Left lobe of liver (tissue), 2 donors: ENCODE measurements around the gene SLC5A6. TPM values are rescaled to one million over a fixed set of nuclear protein-coding genes. Genes with fewer than 3 reads are reported as not detected.

ENCODE experiments used
- ATAC-seq: fragments of 200-7000 bp; cut with Tn5 transposase; one replicate; pipeline ENCODE4 v1.9.1; 2020; ENCODE audit warnings: mild to moderate bottlenecking, moderate library complexity
- DNase-seq: peaks from one replicate; pipeline ENCODE4 v3.0.0-alpha.2; 2020; ENCODE audit warnings: low spot score
- total RNA-seq: library from RNA; stranded (reverse); gene quantifications from one replicate; pipeline ENCODE4 v1.2.1, GENCODE V29; 2021
- donor health status: DM: no; HTN: no; CAD: no; lungs with moderate emphysema.
- donor health status: DM: no; HTN: yes; CAD: no.

Gene SLC5A6
- total RNA-seq, result 72.6 TPM

GRCh38 chr2:27211943-27212625, at the start of gene SLC5A6, which contains the start of gene ATRAID:
Gene SLC5A6, minus strand, starts transcription at chr2:27212268. Its CDS starts 4,618 bp downstream, at chr2:27207650.
Gene ATRAID, plus strand, starts transcription at chr2:27212041. Its CDS starts 328 bp downstream, at chr2:27212369.
- peak; percentile 92 for DNase-seq
- ATAC-seq, result peak; percentile 90

- DNase-seq (no peak), ATAC-seq (no peak)
These were observed 49.3 kb upstream of the SLC5A6 start for GRCh38 chr2:27261241-27261925.

GRCh38 chr2:27258051-27258450, 46.0 kb upstream of the SLC5A6 start:
- DNase-seq (no peak), ATAC-seq (no peak)

GRCh38 chr2:27256855-27257454, 44.9 kb upstream of the SLC5A6 start:
- DNase-seq, result no peak

GRCh38 chr2:27255660-27256059, 43.6 kb upstream of the SLC5A6 start:
- ATAC-seq (no peak), DNase-seq (no peak)

More at GRCh38 chr2:27256855-27257454, 44.9 kb upstream of the SLC5A6 start:
- no peak for ATAC-seq

GRCh38 chr2:27255187-27255586, 43.1 kb upstream of the SLC5A6 start:
- no peak for ATAC-seq
- DNase-seq, result no peak

- ATAC-seq, result no peak
- DNase-seq, result no peak
These were observed 39.7 kb upstream of the SLC5A6 start for GRCh38 chr2:27251766-27252165.

GRCh38 chr2:27250652-27251379, 38.7 kb upstream of the SLC5A6 start:
- no peak for DNase-seq
- no peak for ATAC-seq

- ATAC-seq, result peak; percentile 90
- peak; percentile 53 for DNase-seq
These were observed 38.0 kb upstream of the SLC5A6 start for GRCh38 chr2:27249891-27250651.

GRCh38 chr2:27249159-27249890, 37.3 kb upstream of the SLC5A6 start:
- ATAC-seq (no peak), DNase-seq (no peak)

- no peak for ATAC-seq
- no peak for DNase-seq
These were observed 35.8 kb upstream of the SLC5A6 start for GRCh38 chr2:27247893-27248292.

GRCh38 chr2:27245626-27246025, 33.6 kb upstream of the SLC5A6 start:
- ATAC-seq, result no peak
- DNase-seq, result no peak

- no peak for ATAC-seq
- DNase-seq, result no peak
These were observed 33.0 kb upstream of the SLC5A6 start for GRCh38 chr2:27245116-27245515.

- DNase-seq (no peak), ATAC-seq (no peak)
These were observed 31.5 kb upstream of the SLC5A6 start for GRCh38 chr2:27243391-27244130.

- no peak for ATAC-seq
These were observed 30.5 kb upstream of the SLC5A6 start for GRCh38 chr2:27242614-27242951.

GRCh38 chr2:27241761-27242613, 29.9 kb upstream of the SLC5A6 start:
- no peak for DNase-seq
- ATAC-seq, result no peak

More at GRCh38 chr2:27242614-27242951, 30.5 kb upstream of the SLC5A6 start:
- DNase-seq, result no peak

- ATAC-seq (no peak), DNase-seq (no peak)
These were observed 28.3 kb upstream of the SLC5A6 start for GRCh38 chr2:27240406-27240805.

GRCh38 chr2:27238976-27239375, 26.9 kb upstream of the SLC5A6 start:
- no peak for ATAC-seq
- no peak for DNase-seq
